Effector CD8-positive, alpha-beta T cell (primary cell): ENCODE measurements around the gene CNTF.
A peak's percentile ranks its signal among the peaks of the same experiment; 100 is the strongest.

Experiments
- DNase-seq: peaks from one replicate; lab custom pipeline; 2025; lab: John Stamatoyannopoulos, UW

The CNTF gene

GRCh38 chr11:58641803-58642581 lies 19.5 kb downstream of the CNTF start:
- no peak for DNase-seq

DNA sequence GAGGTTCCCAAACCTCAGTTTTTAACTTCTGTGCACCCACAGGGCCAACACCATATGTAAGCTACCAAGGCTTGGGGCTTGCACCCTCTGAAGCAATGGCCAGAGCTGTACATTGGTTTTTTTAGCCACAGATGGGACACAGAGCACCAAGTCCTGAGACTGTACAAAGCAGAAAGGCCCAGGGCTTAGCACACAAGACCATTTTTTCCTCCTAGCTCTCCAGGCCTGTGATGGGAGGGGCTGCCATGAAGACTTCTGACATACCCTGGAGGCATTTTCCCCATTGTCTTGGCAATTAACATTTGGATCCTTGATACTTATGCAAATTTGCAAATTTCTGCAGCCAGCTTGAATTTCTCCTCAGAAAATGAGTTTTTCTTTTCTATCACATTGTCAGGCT lies 23.4 kb downstream of the CNTF start:
- no peak for DNase-seq

DNA sequence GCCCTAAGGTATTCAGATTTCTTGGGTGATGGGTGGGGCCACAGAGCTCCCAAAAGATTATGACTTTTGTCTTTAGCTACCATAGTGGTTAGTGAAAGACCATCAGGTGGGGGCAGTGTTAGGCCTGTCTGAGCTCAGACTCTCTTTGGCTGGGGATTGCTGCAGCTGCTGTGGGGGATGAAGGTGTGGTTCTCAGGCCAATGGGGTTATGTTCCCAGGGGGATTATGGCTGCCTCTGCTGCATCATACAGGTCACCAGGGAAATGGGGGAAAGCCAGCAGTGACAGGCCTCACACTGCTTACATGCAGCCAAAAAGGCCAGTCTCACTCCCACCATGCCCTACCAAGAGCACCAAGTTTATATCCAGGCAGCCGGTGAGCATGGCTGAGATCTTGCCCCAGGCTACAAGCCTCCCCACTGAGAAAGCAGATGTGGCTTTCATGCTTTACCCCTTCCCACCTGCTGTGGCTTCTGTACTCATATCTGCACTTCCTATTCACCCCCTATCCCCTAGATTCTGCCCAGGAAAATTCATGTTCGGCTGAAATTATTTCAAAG lies 24.8 kb downstream of the CNTF start:
- DNase-seq = no peak

DNA sequence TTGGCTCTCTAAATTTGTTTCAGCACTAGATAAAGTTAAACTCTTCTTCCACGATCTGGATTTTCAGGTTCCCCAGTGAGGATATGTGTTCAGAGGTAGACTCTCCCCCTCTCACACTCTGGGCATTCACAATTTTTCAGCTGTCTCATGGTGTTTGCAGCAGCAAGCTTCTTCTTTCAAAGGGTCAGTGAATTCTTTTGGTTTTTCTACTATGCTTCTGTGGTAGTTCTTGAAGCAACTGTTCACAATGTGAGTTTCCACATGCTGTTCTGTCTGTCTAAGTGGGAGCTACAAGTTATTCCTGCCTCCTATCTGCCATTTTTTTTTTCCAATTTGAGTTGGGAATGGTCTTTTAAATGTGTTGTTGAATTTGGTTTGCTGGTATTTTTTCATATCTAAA lies 25.4 kb downstream of the CNTF start:
- DNase-seq = no peak

DNA sequence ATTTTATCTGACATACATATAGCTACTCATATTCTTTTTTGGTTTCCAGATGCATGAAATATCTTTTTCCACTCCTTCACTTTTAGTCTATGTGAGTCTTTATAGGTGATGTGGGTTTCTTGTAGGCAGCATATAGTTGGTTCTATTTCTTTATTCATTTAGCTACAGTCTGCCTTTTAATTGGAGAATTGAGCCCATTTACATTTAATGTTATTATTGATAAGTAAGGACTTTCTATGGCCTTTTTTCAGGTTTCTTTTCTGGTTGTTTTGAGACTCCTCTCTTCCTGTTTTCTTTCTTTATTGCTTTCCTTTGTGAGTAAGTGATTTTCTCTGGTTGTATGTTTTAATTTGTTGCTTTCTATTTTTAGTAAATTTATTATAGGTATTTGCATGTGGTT lies 27.2 kb downstream of the CNTF start:
- DNase-seq = no peak

GRCh38 chr11:58650496-58650895 lies 28.0 kb downstream of the CNTF start:
- no peak for DNase-seq

GRCh38 chr11:58652726-58653280 lies 30.3 kb downstream of the CNTF start:
- DNase-seq = no peak

DNA sequence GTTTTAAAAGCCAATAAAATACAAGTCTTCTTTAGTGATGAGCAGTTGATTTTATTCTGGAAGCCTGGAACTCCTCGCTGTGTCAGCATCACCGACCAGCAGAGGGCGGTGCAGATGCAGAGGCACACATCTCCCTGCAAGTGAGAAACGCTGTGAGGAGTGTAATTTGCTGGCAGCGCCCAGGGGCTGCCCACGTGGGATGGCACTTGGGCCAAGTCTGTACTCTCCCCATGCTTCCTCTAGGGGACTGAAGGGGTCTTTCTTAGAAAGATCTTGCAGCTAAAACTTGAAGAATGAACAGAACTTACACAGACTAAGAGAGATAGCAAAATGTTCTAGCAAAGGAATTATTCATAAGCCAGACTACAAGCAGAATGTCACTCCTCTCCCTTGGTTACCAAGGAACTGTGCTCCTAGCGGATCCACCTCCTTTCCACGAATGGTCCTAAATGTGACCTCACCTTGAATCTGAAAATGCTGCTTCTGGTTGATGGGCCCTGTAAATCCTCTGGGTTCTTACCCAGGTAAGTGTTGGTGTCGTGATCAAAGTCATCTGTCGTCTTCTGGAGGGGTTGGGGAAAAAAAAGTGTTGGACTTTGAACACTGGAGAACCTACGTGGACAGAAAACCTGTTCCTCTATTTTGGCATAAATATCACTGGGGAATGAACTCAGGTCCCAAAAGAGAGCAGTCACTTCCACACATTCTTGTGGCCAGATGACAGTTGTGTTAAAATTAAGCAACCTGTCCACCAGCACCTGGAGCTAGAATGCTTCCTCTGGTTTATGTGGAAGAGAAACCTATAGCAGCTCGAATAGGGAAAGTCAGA lies 31.8 kb downstream of the CNTF start:
- DNase-seq = peak; percentile 65

DNA sequence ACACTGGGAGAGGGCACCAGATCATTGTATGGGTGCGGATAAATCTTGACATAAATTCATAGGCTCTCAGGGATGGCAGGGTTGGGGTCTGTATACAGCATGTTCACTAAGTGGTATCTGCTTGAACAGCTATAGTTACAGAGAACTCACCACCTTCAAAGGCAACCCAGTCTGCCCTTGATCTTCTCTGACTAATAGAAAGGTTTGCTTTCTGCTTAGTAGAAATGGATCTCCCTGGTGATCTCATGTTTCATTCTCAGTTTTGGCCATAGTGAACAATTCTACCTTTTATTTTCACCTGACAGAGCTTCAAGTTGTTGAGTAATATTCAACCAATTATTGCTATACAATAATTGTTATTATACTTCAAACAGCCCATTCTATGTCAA lies 32.4 kb downstream of the CNTF start:
- no peak for DNase-seq

DNA sequence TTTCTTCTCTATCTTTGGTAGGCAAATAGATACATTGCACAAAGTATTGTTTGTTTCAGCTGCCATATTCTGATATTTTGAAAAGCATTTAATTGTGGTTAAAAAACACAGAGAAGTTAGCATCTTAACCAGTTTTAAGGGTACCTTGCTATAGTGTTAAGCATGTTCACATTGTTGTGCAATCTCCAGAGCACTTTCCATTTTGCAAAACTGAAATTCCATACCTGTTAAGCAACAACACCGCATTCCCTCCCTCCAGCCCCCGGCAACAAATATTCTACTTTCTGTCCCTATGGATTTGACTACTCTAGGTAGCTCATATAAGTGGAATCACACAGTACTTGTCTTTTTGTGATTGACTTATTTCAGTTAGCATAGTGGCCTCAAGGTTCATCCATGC lies 33.9 kb downstream of the CNTF start:
- no peak for DNase-seq

GRCh38 chr11:58658623-58659022 lies 36.2 kb downstream of the CNTF start:
- no peak for DNase-seq

GRCh38 chr11:58659404-58659803 lies 36.9 kb downstream of the CNTF start:
- DNase-seq = no peak

GRCh38 chr11:58659910-58660570 lies 37.6 kb downstream of the CNTF start:
- DNase-seq = no peak

- DNase-seq = no peak
Observed at GRCh38 chr11:58671983-58672633, 49.6 kb downstream of the CNTF start.

DNA sequence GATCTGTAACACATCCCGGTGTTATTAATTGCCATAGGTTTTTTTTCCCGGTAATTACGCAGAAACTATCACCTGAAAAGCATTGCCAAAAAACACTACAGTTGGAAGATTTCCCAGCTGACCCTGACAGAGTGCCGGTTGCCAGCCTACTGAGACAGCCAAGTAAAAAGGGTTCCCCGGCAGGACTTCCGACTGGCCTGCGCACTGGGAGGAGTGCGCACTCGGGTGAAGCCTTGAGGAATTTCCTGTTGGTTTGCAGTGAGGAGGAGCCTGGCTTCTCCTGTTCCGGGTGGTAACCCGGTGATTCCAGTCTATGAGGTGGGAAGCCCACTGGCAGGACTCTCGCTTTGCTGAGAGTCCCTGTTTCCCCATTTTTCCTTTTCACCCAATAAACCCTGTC lies 52.1 kb downstream of the CNTF start:
- DNase-seq = no peak
